Activated naive CD8-positive, alpha-beta T cell treated with anti-CD3 and anti-CD28 coated beads, Interleukin-2, amount 10 ng/mL, durations not matched to agents 7 days and 5 days (primary cell): Measurements from ENCODE around the gene CD177. TPM values are rescaled to one million over a fixed set of nuclear protein-coding genes. Genes with fewer than 3 reads are reported as not detected.

Experiments
- ATAC-seq: fragments of 150-1000 bp; cut with Tn5 transposase; one replicate; pipeline ENCODE4 v1.10.0; 2021; ENCODE audit warnings: low read depth, moderate library complexity
- POLR2A ChIA-PET: fragments of 350-600 bp; sonication (Branson Sonifier 250); formaldehyde crosslinking; loops from one replicate; lab custom pipeline; 2021; ENCODE audit warnings: antibody characterized with exemption; lab: Charles Lee
- DNase-seq: peaks from one replicate; pipeline ENCODE4 v3.0.0; 2021
- H3K27ac Mint-ChIP-seq: one replicate; pipeline ENCODE4 v1.8.0; 2022; ENCODE audit warnings: mild to moderate bottlenecking, mixed read lengths
- H3K27me3 Mint-ChIP-seq: one replicate; pipeline ENCODE4 v1.8.0; 2022; ENCODE audit warnings: mild to moderate bottlenecking, moderate library complexity, mixed read lengths
- H3K36me3 Mint-ChIP-seq: one replicate; pipeline ENCODE4 v1.8.0; 2021; ENCODE audit warnings: mild to moderate bottlenecking, mixed read lengths
- H3K4me1 Mint-ChIP-seq: one replicate; pipeline ENCODE4 v1.8.0; 2021; ENCODE audit warnings: mixed read lengths
- H3K4me3 Mint-ChIP-seq: one replicate; pipeline ENCODE4 v1.8.0; 2022; ENCODE audit warnings: mild to moderate bottlenecking, moderate library complexity, mixed read lengths
- H3K9me3 Mint-ChIP-seq: one replicate; pipeline ENCODE4 v1.8.0; 2021; ENCODE audit warnings: mixed read lengths
- total RNA-seq, 2 experiments: library from RNA; stranded (reverse); gene quantifications; one replicate each; pipeline ENCODE4 v1.2.3, GENCODE V29; 2021

CD177 gene, protein sequence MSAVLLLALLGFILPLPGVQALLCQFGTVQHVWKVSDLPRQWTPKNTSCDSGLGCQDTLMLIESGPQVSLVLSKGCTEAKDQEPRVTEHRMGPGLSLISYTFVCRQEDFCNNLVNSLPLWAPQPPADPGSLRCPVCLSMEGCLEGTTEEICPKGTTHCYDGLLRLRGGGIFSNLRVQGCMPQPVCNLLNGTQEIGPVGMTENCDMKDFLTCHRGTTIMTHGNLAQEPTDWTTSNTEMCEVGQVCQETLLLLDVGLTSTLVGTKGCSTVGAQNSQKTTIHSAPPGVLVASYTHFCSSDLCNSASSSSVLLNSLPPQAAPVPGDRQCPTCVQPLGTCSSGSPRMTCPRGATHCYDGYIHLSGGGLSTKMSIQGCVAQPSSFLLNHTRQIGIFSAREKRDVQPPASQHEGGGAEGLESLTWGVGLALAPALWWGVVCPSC
- total RNA-seq = not detected

DNA sequence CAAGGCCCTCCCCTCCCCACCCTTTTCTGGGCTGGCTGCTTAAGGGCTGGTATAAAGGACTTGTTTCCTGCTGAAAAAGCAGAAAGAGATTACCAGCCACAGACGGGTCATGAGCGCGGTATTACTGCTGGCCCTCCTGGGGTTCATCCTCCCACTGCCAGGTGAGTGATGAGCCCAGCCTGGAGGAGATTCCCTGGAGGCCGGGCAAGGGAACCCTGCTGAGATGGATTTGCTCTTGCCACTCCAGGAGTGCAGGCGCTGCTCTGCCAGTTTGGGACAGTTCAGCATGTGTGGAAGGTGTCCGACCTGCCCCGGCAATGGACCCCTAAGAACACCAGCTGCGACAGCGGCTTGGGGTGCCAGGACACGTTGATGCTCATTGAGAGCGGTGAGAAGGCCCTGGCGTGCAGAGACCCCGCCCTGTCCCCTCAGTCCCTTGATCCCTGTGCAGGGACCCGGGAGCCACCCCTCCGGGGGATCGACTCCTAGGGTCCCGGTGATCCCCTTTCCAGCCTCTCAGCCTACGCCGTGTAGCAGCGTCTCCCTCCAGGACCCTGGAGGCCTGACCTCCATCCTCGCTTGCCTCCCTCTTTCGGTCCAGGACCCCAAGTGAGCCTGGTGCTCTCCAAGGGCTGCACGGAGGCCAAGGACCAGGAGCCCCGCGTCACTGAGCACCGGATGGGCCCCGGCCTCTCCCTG is at the start of gene CD177:
CD177 (plus strand) TSS at position 81 of the 699 bp plus-strand sequence; CDS start at position 110, 29 bp downstream.
- ATAC-seq (no peak), DNase-seq (no peak)
- Mint-ChIP-seq H3K36me3 (no peaks in the 10 kb centered on the region), H3K9me3 (no peaks in the 10 kb centered on the region), H3K27me3 (peaks cover 11% of the 10 kb centered on the region), H3K4me3 (no peak within 1 kb of the TSS), H3K27ac (peak within 1 kb of the TSS; percentile 34), H3K4me1 (peaks cover 1% of the 10 kb centered on the region)
- POLR2A ChIA-PET = no interaction called here

DNA sequence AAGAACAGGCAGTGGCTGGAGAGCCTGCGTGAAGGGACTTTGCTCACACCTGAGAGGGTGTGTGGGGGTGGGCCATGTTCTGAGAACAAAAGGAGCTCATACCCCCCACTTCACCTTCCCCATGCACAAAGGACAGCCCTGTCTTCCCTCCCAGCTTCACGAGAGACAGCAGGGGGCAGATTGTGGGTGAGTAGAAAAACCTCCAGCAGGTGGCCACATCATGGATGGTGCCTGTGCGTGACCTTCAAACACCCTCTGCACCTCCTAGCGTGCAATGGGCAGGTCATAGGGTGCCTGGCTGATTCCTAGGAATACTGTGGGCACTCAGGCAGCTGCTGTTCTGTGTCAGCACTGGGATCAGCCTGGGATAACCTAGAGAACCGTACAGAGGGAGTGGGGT is 47.8 kb upstream of the CD177 start:
- no peak overlapping the region for H3K4me3 Mint-ChIP-seq
- ATAC-seq (no peak), DNase-seq (no peak)
- no peaks in the 10 kb centered on the region for H3K36me3 Mint-ChIP-seq
- H3K9me3 Mint-ChIP-seq = no peaks in the 10 kb centered on the region
- peaks cover 2% of the 10 kb centered on the region for H3K27me3 Mint-ChIP-seq
- POLR2A ChIA-PET = no interaction called here
- H3K27ac Mint-ChIP-seq = no peak overlapping the region
- no peaks in the 10 kb centered on the region for H3K4me1 Mint-ChIP-seq

DNA sequence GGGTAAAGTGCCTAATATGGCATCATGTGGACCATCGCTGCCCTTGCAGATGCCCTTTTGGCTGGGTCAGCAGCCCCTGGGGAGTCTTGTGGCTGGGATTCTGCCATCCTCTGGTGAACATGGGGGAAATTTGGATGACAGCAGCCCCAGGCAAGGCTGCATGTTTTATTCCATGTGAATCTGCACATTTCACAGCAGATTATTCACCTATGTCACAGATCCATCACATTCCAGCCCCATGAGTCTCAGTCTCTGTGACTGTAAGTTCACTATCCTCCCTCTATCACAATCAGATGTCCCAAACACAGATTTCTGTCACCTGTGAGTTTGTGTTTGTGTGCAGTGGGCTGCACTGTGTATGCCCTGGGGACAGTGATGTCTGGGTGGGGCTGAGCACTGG is 47.4 kb upstream of the CD177 start:
- Mint-ChIP-seq H3K4me3 (no peak overlapping the region), H3K36me3 (no peaks in the 10 kb centered on the region), H3K9me3 (no peaks in the 10 kb centered on the region), H3K27me3 (peaks cover 5% of the 10 kb centered on the region), H3K4me1 (no peaks in the 10 kb centered on the region), H3K27ac (no peak overlapping the region)
- DNase-seq = no peak
- ATAC-seq = no peak
- POLR2A ChIA-PET = no interaction called here

DNA sequence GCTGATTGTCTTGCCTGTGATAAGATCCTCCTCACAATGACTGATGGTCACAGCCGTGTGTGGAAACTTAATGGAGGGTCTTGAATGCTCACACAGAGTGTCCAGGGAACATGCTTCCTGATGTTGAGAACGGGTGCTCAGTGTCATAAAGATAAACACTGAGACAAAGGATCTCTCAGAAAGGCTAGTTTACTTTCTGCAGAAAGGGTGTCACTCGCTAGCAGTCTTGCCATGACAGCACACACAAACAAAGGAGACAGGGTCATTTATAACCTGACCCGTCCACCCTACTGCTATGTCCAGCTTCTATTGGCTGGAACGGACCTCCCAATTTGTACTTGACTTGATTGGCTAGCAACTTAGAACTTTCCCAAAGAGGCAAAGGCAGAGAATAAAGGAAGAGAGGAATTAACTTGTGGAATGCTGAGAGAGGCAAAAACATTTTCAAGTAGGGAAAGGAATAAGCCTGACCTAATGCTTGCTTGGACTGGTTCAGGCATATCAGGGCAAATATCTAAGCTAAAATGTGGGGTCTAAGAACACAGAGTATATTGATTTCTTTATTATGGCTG is 45.2 kb upstream of the CD177 start:
- POLR2A ChIA-PET = no interaction called here

DNA sequence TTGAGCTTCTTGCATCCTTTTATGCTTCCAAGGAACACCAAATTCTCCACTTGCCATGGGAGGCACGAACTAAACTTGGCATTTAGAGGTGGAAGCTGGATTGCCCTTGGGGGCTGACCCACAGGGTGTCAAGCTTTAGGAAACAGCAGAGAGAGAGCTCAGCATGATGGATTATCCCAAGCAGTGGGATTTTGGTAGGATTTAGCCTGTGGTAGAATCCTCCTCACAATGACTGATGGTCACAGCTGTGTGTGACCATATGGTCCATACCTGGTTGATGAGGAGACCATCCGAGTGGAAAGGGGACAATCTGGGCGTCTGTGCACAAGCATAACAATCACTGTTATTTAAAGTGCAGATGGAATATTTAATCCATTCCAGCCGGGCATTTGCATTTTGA is 44.0 kb upstream of the CD177 start:
- Mint-ChIP-seq H3K36me3 (no peaks in the 10 kb centered on the region), H3K4me3 (no peak overlapping the region), H3K9me3 (no peaks in the 10 kb centered on the region), H3K27ac (no peak overlapping the region), H3K27me3 (peaks cover 2% of the 10 kb centered on the region), H3K4me1 (no peaks in the 10 kb centered on the region)
- POLR2A ChIA-PET = no interaction called here
- no peak for DNase-seq
- no peak for ATAC-seq

More for the DNA sequence above, 45.2 kb upstream of the CD177 start:
- no peaks in the 10 kb centered on the region for H3K36me3 Mint-ChIP-seq
- H3K27ac Mint-ChIP-seq = no peak overlapping the region
- no peaks in the 10 kb centered on the region for H3K9me3 Mint-ChIP-seq
- DNase-seq (no peak), ATAC-seq (no peak)
- no peak overlapping the region for H3K4me3 Mint-ChIP-seq
- H3K27me3 Mint-ChIP-seq = peaks cover 2% of the 10 kb centered on the region
- no peaks in the 10 kb centered on the region for H3K4me1 Mint-ChIP-seq

DNA sequence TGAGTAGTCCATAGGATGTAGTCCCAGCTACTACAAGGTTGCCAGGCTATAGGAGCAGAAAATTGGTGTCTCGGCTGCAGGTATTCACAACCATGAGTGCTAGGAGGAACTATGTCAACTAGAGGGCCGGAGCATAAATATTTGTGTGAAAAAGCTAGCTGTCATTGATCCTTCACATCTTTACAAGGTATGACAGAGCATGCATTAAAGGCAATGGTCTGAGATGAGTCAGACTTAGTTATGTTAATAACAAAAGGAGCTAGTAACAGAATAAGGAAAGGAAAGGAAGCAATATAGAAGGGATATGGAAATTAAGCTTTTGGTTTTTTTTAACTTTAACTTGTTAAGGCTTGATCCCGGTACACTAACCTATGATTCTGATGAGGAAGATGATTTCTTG is 43.3 kb upstream of the CD177 start:
- DNase-seq (no peak), ATAC-seq (no peak)
- Mint-ChIP-seq H3K27ac (no peak overlapping the region), H3K36me3 (no peaks in the 10 kb centered on the region), H3K27me3 (peaks cover 2% of the 10 kb centered on the region), H3K4me3 (no peak overlapping the region), H3K4me1 (no peaks in the 10 kb centered on the region), H3K9me3 (no peaks in the 10 kb centered on the region)
- POLR2A ChIA-PET = no interaction called here

DNA sequence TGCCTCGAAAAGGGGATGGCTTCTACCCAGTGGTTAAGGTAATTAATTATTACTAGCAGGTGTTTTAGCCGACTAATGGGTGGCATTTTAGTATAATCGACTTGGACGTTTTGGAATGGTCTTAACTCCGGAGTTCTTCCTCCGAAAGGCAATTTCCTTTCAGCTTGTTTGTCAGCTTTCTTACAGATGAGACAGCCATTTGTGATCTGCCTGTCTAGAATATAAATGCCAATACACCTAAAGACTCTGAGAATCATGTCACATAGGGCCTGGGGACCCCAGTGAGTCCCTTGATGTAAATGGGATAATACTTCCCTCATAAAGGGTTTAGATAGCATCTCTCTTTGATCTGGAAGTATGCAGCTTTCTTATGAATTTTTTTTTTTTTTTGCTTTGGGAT is 42.2 kb upstream of the CD177 start:
- POLR2A ChIA-PET = no interaction called here
- DNase-seq = no peak
- Mint-ChIP-seq H3K27me3 (peaks cover 2% of the 10 kb centered on the region), H3K4me3 (no peak overlapping the region), H3K36me3 (no peaks in the 10 kb centered on the region), H3K9me3 (no peaks in the 10 kb centered on the region), H3K27ac (no peak overlapping the region), H3K4me1 (no peaks in the 10 kb centered on the region)
- no peak for ATAC-seq

DNA sequence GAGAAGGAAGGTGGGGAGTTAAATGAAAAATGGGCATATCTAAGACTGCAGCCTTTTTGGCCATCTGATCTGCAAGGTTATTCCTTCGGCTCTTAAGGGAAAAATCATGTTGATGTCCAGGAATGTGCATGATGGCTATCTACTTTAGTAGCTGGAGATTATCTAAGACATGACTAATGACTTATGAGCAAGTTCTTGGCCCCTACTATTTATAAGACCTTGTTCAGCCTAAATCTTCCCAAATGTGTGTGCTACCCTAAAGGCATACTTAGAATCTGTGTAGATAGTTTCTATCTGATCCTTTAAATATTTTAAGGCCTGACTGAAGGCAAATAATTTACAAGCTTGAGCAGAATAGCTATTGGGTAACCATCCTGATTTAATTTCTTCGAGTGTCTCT is 41.8 kb upstream of the CD177 start:
- Mint-ChIP-seq H3K36me3 (no peaks in the 10 kb centered on the region), H3K27me3 (peaks cover 2% of the 10 kb centered on the region), H3K9me3 (no peaks in the 10 kb centered on the region), H3K4me3 (no peak overlapping the region), H3K27ac (no peak overlapping the region), H3K4me1 (no peaks in the 10 kb centered on the region)
- no peak for ATAC-seq
- DNase-seq = no peak
- POLR2A ChIA-PET = no interaction called here

DNA sequence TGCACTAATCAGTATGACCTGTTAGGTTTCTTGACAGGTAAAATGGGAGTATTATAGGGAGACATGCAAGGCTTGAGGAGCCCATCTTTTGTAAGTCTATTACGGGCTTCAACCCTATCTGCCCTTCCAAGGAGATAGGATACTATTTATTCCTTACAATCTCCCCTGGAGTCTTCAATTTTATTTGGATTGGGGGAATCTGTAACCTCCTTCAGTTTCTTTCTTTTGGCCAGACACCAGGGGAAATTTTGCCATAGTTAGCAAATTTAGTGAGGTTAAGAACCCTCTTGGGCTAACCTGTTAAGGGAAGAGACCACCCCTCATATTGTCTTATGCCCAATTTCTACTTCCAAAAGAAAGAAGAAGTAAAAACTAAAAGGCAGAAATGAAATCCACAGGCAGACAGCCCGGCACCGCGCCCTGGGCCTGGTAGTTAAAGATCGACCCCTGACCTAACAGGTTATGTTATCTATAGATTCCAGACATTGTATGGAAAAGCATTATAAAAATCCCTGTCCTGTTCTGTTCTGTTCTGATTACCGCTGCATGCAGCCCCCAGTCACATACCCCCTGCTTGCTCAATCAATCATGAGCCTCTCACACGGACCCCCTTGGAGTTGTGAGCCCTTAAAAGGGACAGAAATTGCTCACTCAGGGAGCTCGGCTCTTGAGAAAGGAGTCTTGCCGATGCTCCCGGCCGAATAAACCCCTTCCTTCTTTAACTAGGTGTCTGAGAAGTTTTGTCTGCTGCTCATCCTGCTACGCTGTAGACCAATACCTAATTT is 39.6 kb upstream of the CD177 start:
- POLR2A ChIA-PET = no interaction called here
- Mint-ChIP-seq H3K27ac (no peak overlapping the region), H3K27me3 (peaks cover 2% of the 10 kb centered on the region), H3K4me1 (no peaks in the 10 kb centered on the region), H3K9me3 (no peaks in the 10 kb centered on the region), H3K4me3 (no peak overlapping the region), H3K36me3 (no peaks in the 10 kb centered on the region)
- ATAC-seq = no peak
- DNase-seq = no peak

DNA sequence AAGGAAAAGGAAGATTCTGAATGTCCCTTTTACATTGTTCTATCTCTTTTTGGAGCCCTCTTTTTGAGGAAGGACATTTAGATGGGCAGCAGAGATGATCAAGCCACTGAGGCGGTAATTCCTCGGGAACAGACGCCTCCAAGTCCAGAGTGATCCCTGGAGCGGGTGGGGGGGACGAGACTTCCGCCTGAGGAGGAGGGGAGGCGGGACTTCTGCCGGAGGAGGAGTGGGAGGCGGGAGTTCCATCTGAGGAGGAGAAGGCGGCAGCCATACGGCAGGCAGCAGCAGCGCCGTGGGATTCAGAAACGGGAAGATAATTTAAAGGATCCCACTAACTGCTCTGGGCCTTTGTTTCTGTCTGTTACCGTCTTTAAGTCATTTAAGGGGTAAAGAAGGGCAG is 37.6 kb upstream of the CD177 start:
- ATAC-seq (no peak), DNase-seq (no peak)
- POLR2A ChIA-PET = no interaction called here
- Mint-ChIP-seq H3K27ac (no peak overlapping the region), H3K27me3 (peaks cover under 1% of the 10 kb centered on the region), H3K36me3 (no peaks in the 10 kb centered on the region), H3K4me3 (no peak overlapping the region), H3K9me3 (no peaks in the 10 kb centered on the region), H3K4me1 (no peaks in the 10 kb centered on the region)

DNA sequence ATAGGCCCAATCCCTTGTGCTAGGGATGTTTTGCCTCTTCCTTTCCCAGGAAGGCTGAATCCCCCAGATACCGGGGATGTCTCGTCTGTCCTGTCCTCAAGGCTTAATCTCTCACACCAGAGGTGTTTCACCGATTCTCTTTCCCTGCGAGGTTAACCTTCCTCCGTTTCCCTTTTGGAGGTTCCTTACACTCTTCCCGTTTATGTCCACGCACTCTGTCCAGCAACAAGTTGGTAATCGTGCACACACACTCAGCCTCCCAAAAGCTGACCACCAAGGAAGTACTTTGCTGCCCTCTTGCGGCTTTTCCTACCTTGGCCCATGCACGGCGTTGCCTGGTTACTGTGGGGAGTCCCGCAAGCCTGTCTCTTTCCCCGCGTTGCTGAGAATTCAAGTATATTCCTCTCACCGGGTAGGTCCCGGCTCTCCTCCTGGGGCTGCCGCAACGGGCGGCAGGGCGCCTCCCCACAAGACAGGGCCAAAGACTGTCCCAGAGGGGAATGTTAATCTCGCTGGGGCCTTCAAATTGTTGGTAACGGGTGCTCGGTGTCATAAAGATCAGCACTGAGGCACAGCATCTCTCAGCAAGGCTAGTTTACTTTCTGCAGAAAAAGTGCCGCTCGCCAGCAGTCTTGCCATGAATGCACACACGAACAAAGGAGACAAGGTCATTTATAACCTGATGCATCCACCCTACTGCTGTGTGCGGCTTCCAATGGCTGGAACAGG is 36.7 kb upstream of the CD177 start:
- H3K4me3 Mint-ChIP-seq = no peak overlapping the region
- DNase-seq = no peak
- POLR2A ChIA-PET = no interaction called here

DNA sequence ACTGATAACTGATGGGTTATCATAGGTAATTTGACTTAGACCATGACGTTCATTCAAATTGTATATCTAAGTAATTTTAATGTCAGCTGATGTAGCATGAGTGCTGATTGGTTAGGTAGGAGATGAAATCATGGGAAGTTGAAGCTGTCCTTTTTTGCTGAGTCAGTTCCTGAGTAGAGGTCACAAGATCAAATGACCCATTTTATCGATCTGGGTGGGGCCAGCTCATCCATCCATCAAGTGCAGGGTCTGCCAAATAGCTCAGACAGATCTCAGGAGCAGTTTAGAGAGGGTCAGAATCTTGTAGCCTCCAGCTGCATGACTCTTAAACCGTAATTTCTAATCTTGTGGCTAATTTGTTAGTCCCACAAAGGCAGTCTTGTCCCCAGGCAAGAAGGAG is 35.3 kb upstream of the CD177 start:
- peaks cover 2% of the 10 kb centered on the region for H3K27me3 Mint-ChIP-seq
- POLR2A ChIA-PET = no interaction called here
- DNase-seq (no peak), ATAC-seq (no peak)
- H3K9me3 Mint-ChIP-seq = no peaks in the 10 kb centered on the region
- no peaks in the 10 kb centered on the region for H3K36me3 Mint-ChIP-seq
- H3K4me3 Mint-ChIP-seq = no peak overlapping the region
- H3K4me1 Mint-ChIP-seq = no peaks in the 10 kb centered on the region
- H3K27ac Mint-ChIP-seq = no peak overlapping the region

More for the DNA sequence above, 36.7 kb upstream of the CD177 start:
- Mint-ChIP-seq H3K27me3 (no peaks in the 10 kb centered on the region), H3K27ac (no peak overlapping the region), H3K9me3 (no peaks in the 10 kb centered on the region), H3K4me1 (no peaks in the 10 kb centered on the region), H3K36me3 (no peaks in the 10 kb centered on the region)
- ATAC-seq = no peak
